ENCODE data around the gene ETS2.

GRCh38 chr21:38822778-38823238 is 17.1 kb downstream of the ETS2 start:
- TF ChIP-seq CTCF (conservative IDR thresholded peaks at IDR 0.05; ENCODE audit: low read depth, low read length) (no peak), EZH2 (IDR thresholded peaks at IDR 0.05; ENCODE audit: low read length, unreplicated experiment) (no peak), EZH2phosphoT487 (IDR thresholded peaks at IDR 0.05; ENCODE audit: borderline replicate concordance, low read length) (no peak)
